HL-60 (cell line): Measurements from ENCODE around the gene CD44.

ENCODE experiments used
- CTCF ChIP-seq: IDR thresholded peaks from one replicate; pipeline ENCODE4 v1.5.1; 2011; ENCODE audit warnings: low read length, control low read depth, inconsistent platforms; ENCODE audit not compliant: insufficient read depth
- POLR2AphosphoS5 ChIP-seq: IDR thresholded peaks from 2 replicates; pipeline ENCODE4 v1.6.1; 2012; ENCODE audit warnings: low read depth
- REST ChIP-seq: IDR thresholded peaks from 2 replicates; pipeline ENCODE4 v1.6.1; 2012; ENCODE audit warnings: low read depth; ENCODE audit not compliant: insufficient replicate concordance
- SPI1 ChIP-seq: IDR thresholded peaks from 2 replicates; pipeline ENCODE4 v1.6.1; 2012; ENCODE audit warnings: low read depth, mild to moderate bottlenecking, borderline replicate concordance

- TF ChIP-seq REST: no peak
- TF ChIP-seq CTCF: no peak
- TF ChIP-seq POLR2AphosphoS5: no peak
- no peak for TF ChIP-seq SPI1
Measured at GRCh38 chr11:35112846-35113105, 26.2 kb upstream of the CD44 start.
